ACHN (cell line): ENCODE results near the gene ARFIP1.
"Not testable (repeated sequence)": the region's sequence is repeated elsewhere in the genome, so short reads cannot be mapped to it uniquely, and the experiment has no call there.

Experiments used
- DNase-seq: peaks from one replicate; pipeline ENCODE4 v3.0.0-alpha.2; 2015
- in situ Hi-C: cut with HindIII; loops from 2 replicates; pipeline ENCODE4 v1.10.0; 2017; ENCODE audit warnings: low sequenced_read_pairs, low pct_ligation_motif_present, low pct_unique_long_range_greater_than_20kb

Gene ARFIP1

GRCh38 chr4:152825336-152825735 is 45.6 kb downstream of the ARFIP1 start:
- no peak for DNase-seq
- in situ Hi-C loops, result no loop called here

GRCh38 chr4:152828122-152828521 is 48.4 kb downstream of the ARFIP1 start:
- in situ Hi-C loops, result no loop called here
- no peak for DNase-seq

- no peak for DNase-seq
- in situ Hi-C loops, result no loop called here
Observed at GRCh38 chr4:152831416-152831815, 51.7 kb downstream of the ARFIP1 start.

- in situ Hi-C loops, result no loop called here
- no peak for DNase-seq
Observed at GRCh38 chr4:152836936-152837335, 57.2 kb downstream of the ARFIP1 start.

- DNase-seq, in situ Hi-C loops: not testable (repeated sequence)
Observed at GRCh38 chr4:152839729-152840128, 60.0 kb downstream of the ARFIP1 start.

- in situ Hi-C loops, result no loop called here
- DNase-seq, result no peak
Observed at GRCh38 chr4:152843481-152844090, 63.8 kb downstream of the ARFIP1 start.

- in situ Hi-C loops, result no loop called here
Observed at GRCh38 chr4:152847376-152847775, 67.6 kb downstream of the ARFIP1 start.

GRCh38 chr4:152848508-152848907 is 68.8 kb downstream of the ARFIP1 start:
- in situ Hi-C loops, result no loop called here
- DNase-seq, result no peak

More at GRCh38 chr4:152847376-152847775, 67.6 kb downstream of the ARFIP1 start:
- DNase-seq, result no peak

GRCh38 chr4:152849350-152849749 is 69.6 kb downstream of the ARFIP1 start:
- in situ Hi-C loops, result no loop called here
- DNase-seq, result no peak

GRCh38 chr4:152850377-152850776 is 70.6 kb downstream of the ARFIP1 start:
- in situ Hi-C loops, result no loop called here
- DNase-seq, result peak; percentile 15

- in situ Hi-C loops, result no loop called here
- DNase-seq, result no peak
Observed at GRCh38 chr4:152851226-152851625, 71.5 kb downstream of the ARFIP1 start.

GRCh38 chr4:152853293-152853692 is 73.5 kb downstream of the ARFIP1 start:
- in situ Hi-C loops, result no loop called here
- no peak for DNase-seq

- DNase-seq, in situ Hi-C loops: not testable (repeated sequence)
Observed at GRCh38 chr4:152854016-152854415, 74.3 kb downstream of the ARFIP1 start.

- no peak for DNase-seq
- in situ Hi-C loops, result no loop called here
Observed at GRCh38 chr4:152856960-152857359, 77.2 kb downstream of the ARFIP1 start.

- no peak for DNase-seq
- in situ Hi-C loops, result no loop called here
Observed at GRCh38 chr4:152858934-152859333, 79.2 kb downstream of the ARFIP1 start.

GRCh38 chr4:152860046-152860445 is 80.3 kb downstream of the ARFIP1 start:
- no peak for DNase-seq
- in situ Hi-C loops, result no loop called here

- in situ Hi-C loops, result no loop called here
Observed at GRCh38 chr4:152862608-152863007, 82.9 kb downstream of the ARFIP1 start.

GRCh38 chr4:152864361-152864760 is 84.6 kb downstream of the ARFIP1 start:
- in situ Hi-C loops, result no loop called here
- no peak for DNase-seq

More at GRCh38 chr4:152862608-152863007, 82.9 kb downstream of the ARFIP1 start:
- DNase-seq, result no peak

- in situ Hi-C loops, DNase-seq: not testable (repeated sequence)
Observed at GRCh38 chr4:152866432-152866993, 86.8 kb downstream of the ARFIP1 start.

GRCh38 chr4:152870606-152871005 is 90.9 kb downstream of the ARFIP1 start:
- in situ Hi-C loops, result no loop called here
- DNase-seq, result no peak
